ENCODE data around the gene CATSPERZ.

The CATSPERZ gene

DNA sequence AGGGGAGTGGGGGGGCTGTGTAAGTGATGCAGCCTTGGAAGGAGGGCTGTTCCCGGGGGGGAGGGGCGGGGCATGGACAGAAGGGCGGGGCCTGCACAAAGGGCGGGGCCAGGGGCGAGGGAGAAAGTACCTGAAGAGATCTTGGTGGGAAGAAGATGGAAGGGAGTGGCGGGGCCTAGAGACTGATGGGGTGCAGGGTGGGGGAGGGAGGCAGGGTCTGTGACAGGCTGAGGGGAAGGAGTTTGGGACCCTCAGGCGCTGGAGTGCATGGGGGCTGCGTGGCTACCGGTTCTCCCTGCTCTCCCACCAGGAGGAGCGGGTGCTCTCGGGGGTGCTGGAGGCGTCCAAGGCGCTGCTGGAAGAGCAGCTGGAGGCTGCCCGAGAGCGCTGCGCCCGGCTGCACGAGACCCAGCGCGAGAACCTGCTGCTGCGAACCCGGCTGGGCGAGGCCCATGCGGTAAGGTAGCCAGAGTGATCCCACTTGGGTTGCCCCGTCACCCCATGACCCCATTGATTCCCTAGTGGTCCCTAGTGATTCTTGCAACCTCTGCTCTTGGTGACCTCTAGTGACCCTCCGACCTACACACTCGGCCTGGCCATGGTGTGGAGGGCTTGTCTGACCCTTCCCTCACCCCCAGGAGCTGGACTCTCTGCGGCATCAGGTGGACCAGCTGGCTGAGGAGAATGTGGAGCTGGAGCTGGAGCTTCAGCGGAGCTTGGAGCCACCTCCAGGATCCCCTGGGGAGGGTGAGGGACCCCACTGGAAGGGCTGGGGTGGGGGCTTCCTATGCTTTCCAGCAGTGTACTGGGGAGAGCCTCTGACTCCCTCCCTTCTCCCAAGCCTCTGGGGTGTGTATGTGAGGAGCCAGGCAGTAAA, 42.9 kb downstream of the CATSPERZ start:
- DNase-seq = no peak

DNA sequence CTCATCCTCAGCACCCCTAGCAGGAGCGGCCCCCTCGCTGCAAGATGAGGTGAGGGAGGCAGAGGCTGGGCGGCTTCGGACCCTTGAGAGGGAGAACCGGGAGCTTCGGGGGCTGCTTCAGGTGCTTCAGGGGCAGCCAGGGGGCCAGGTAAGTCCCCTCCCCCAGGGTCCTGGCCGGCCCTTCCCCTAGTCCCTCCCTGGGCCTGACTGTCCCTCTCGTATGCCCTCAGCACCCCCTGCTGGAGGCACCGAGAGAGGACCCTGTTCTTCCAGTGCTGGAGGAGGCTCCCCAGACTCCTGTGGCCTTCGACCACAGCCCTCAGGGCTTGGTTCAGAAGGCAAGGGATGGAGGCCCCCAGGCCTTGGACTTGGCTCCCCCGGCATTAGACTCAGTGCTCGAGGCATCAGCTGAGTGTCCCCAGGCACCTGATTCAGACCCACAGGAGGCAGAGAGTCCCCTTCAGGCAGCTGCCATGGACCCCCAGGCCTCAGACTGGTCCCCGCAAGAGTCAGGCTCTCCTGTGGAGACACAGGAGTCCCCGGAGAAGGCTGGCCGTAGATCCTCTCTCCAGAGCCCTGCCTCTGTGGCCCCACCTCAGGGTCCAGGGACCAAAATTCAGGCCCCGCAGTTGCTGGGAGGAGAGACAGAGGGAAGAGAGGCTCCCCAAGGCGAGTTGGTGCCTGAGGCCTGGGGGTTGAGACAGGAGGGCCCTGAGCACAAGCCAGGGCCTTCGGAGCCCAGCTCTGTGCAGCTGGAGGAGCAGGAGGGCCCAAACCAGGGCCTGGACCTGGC, 43.8 kb downstream of the CATSPERZ start:
- no peak for DNase-seq

DNA sequence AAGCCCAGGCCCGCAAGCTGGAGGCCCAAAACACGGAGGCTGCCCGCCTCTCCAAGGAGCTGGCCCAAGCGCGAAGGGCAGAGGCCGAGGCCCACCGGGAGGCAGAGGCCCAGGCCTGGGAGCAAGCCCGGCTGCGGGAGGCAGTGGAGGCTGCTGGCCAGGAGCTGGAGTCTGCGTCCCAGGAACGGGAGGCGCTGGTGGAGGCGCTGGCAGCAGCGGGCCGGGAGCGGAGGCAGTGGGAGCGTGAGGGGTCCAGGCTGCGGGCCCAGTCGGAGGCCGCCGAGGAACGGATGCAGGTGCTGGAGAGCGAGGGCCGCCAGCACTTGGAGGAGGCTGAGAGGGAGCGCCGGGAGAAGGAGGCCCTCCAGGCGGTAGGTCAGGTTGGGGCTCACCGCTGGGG, 44.6 kb downstream of the CATSPERZ start:
- no peak for DNase-seq

DNA sequence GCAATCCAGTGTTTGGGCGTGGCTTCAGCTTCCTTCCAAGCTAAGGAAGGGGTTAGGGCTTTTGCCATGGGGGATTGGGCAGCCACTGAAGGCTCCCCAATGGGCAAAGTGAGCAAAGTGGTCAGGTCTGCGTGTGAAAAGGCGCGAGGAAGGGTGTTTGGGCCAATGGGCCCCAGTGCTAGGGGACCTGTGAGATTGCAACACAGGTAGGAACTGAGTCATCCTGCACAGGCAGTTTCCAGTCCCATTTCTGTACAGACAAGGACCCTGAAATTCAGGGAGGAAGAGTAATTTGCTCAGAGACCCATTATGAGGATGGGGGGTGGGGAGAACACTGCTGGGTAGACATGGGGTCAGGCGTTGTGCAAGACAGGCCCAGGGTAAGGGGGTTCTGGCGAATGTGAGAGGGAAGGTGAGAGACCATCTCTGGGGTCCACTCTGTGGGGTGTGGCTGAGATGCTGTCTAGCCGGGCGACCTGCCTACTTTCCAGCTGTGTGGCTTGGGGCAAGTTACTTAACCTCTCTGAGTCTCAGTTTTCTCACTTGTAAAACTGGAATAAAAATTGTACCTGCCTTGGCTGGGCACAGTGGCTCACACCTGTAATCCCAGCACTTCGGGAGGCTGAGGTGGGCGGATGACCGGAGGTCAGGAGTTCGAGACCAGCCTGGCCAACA, 47.2 kb downstream of the CATSPERZ start:
- DNase-seq = no peak

DNA sequence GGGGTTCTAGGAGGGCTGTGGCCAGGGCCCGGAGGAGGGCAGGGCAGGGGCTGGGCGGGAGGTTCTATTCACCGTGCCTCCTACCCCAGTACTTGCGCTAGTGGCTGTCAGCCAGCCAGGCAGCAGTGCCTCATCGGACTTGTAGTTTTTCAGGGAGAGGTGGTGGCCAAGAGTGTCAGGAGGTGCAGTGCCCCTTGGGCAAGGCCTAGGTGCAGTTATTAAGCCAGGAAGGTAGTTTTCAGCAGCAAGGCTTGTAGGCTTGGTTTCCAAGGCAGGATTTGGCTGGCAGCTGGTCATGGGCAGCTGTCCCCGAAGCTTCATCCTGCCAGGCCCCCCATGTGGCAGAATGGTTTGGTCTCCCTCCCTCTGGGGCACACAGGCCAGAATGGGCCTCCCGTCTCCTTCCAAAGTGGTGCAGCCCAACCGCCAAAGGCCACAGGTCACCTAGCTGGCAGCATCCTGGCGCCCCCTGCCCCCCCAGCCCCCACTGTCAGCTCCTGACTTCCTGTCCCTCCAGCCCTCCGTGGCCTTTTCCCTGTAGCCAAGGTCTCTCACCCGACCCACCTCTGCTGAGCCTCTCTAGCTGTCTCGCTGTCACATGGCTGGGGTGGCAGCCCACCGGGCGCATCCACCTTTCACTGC, 48.3 kb downstream of the CATSPERZ start:
- DNase-seq = no peak

DNA sequence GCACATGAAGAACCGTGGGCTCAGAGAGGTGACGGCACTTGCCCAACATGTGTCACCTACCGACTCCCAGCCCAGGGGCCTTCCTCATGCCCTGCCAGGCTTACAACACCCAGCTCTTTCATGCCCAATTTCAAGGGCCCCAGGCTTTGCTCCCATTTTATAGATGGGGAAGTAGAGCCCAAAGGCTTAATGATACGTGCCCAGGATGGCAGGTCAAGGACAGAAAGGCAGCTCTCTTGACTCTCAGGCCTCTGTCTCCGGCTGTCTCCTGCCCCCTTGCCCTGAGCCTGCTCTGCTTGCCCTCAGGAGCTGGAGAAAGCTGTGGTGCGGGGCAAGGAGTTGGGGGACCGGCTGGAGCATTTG, 48.8 kb downstream of the CATSPERZ start:
- DNase-seq = no peak

DNA sequence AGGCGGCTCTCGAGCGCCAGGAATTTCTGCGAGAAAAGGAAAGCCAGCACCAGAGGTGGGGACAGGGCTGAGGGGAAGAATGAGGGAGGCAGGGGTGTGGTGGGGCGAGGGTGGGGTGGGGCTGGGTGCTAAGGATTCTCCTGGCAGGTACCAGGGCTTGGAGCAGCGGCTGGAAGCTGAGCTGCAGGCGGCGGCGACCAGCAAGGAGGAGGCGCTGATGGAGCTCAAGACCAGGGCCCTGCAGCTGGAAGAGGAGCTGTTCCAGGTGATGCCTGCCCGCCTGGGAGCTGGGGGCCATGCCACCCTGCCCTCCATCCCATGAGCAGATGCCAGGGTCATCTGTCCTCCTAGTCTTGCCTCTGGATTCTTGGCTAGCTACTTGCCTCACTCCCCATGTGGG, 49.2 kb downstream of the CATSPERZ start:
- no peak for DNase-seq

DNA sequence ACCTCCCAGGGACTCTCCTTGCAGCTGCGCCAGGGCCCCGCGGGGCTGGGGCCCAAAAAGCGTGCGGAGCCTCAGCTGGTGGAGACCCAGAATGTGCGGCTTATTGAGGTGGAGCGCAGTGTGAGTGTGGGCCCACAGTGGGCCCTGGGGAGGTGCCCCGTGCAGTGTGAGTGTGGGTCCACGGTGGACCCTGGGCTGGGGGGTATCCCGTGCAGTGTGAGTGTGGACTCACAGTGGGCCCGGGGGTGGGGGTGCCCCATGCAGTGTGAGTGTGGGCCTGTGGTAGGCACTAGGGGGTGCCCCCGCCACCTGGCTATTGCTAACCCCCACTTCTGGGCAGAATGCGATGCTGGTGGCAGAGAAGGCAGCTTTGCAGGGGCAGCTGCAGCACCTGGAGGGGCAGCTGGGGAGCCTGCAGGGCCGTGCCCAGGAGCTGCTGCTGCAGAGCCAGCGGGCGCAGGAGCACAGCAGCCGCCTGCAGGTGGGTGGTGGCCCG, 51.0 kb downstream of the CATSPERZ start:
- DNase-seq = no peak

DNA sequence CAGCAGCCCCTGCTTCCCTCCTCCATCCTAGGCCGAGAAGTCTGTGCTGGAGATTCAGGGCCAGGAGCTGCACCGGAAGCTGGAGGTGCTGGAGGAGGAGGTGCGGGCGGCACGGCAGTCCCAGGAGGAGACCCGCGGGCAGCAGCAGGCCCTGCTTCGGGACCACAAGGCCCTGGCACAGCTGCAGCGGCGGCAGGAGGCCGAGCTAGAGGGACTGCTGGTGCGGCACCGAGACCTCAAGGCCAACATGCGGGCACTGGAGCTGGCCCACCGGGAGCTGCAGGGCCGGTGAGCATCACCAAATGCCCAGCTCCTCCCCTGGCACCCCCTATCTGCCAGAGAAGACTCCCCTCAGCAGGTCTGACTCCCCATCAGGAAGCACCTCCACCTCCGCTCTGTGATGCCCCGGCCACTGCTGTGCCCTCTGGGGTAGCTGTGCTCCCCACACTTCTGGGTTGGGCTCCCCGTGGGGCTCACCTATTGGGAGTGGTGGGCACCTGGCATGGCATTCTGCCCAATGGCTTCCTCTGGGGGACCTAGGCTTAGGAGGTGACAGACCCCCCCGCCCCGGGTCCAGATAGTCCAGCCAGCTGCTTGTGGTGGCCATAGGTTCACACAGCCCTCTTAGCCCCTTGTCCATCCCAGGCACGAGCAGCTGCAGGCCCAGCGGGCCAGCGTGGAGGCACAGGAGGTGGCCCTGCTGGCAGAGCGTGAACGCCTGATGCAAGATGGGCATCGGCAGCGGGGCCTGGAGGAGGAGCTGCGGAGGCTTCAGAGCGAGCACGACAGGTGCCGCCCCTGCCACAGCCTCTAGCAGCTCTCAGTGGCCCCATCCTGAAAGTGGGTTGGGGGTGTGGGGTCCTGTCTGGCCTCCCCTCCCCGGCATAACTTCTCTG, 52.2 kb downstream of the CATSPERZ start:
- DNase-seq = no peak

DNA sequence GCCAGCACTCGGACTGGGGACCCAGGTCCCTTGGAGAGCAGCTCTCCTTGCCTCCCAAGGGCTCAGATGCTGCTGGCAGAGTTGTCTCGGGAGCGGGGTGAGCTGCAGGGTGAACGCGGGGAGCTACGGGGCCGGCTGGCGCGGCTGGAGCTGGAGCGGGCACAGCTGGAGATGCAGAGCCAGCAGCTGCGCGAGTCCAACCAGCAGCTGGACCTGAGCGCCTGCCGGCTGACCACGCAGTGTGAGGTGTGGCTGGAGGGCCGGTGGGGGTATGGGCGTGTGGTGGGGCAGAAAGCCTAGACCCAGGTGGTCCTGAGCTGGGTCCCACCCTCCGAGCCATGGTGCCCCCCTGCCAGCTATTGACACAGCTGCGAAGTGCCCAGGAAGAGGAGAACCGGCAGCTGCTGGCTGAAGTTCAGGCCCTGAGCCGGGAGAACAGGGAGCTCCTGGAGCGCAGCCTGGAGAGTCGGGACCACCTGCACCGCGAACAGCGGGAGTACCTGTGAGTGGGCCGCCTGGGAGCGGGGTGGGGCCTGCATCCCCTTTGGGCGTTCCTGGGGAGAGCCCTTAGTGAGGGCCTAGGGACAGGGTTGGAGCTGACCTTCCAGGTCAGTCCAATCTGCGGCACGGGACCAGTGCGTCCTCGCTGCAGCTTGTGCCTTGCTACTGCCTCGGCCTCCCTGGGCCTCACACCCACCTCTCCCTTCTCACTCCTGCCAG, 53.0 kb downstream of the CATSPERZ start:
- no peak for DNase-seq

DNA sequence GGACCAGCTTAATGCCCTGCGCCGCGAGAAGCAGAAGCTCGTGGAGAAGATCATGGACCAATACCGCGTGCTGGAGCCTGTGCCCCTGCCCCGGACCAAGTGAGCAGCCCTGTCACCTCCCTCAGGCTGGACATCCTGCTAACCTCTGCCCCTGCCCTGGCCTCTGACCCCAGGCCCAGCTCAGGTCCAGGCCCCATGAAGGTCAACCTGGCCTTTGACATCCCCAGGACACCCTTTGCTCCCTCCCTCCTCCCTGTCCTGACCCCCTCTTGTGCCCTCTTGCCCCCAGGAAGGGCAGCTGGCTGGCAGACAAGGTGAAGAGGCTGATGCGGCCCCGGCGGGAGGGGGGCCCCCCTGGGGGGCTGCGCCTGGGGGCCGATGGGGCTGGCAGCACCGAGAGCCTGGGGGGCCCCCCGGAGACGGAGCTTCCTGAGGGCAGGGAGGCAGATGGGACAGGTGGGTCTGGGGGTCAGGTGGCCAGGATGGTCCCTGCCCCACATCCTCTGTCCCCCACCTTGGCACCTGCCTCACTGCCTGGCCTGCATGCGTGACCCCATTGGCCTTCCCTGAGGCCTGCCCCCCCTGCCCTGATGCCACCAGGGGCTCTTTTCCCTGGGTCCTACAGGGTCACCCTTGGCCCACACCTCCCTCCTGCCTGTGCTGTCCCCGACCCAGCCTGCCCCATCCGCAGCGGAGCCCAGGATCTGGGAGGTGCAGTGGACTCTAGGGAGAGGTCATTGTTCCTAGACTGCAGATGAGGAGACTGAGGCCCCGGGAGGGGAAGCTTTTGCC, 53.8 kb downstream of the CATSPERZ start:
- DNase-seq = no peak

Data from CD4-positive, alpha-beta T cell treated with Interleukin-15 for 1 hour (primary cell).